A375 (cell line): ENCODE results near the gene FGF23. TPM values are rescaled to one million over a fixed set of nuclear protein-coding genes. Genes with fewer than 3 reads are reported as not detected.

ENCODE experiments used
- total RNA-seq: library from RNA; depleted of rRNA; stranded (reverse); fragments of >200 nt; shearing (Covaris generic); gene quantifications from 2 replicates; pipeline ENCODE4 v1.2.3, GENCODE V29; 2014; rRNA removed

The FGF23 gene
- total RNA-seq: not detected in 2 replicates

GRCh38 chr12:4379405-4379804 lies at the start of gene FGF23:
Gene FGF23, minus strand, starts transcription at chr12:4379712. Its CDS starts 130 bp downstream, at chr12:4379582.

DNA sequence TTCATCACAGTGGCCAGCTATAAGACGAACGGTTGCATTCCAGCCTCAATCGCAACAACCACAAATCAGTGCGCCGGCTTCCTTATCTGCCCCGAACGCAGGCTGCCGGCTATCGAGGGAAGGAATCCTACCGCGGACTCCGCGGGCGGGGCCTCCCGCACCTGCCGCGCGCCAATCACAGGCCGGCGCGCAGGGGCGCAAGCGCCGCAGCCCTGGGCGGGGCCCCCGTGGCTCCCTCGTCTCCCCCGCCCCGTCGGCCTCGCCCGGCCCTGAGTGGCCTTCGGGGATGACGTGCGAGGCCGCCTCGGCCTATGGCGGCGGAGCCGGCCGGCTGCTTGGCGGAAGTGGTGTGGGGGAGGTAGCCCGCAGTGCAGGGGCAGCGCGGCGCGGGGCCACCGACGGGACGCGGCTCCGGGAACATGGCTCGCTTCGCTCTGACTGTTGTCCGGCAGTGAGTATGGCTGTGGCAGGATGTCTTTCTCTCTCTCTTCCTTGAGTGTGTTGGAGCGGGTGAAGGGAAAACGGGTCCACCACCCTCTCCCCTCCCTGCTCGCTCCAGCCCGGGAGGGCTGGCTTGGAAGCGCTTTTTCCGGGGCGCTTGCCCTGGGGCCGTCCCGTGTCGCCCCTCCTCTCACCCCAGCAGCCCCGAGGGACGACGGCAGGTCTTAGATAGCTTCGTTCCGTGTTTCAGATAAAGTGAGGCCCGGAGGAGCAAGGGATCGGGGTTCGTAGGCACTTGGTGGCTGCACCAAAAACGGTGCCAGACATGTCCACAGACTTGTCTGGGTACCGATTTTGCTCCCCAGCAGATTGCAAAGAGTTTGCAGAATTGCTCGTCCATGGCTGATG lies 58.4 kb downstream of the FGF23 start, which contains the start of gene TIGAR:
Gene TIGAR, plus strand, starts transcription at position 361 of the 849 bp plus-strand sequence. Its CDS starts 59 bp downstream, at position 420.

Other genes with a start within 250 kb of the FGF23 start
- 0.15 and 0.24 TPM in 2 replicates for gene CCND2, start 106.0 kb downstream of the FGF23 start, total RNA-seq
- 12.3 and 14.7 TPM in 2 replicates for gene TIGAR, start 58.5 kb downstream of the FGF23 start, total RNA-seq
- not detected in 2 replicates for gene FGF6, start 66.1 kb upstream of the FGF23 start, total RNA-seq
- gene RAD51AP1, start 159.2 kb upstream of the FGF23 start, total RNA-seq: 34.3 and 41.8 TPM in 2 replicates
- 55.4 and 65.1 TPM in 2 replicates for gene DYRK4, start 182.5 kb upstream of the FGF23 start, total RNA-seq